Mesothelial cell of epicardium (in vitro differentiated cells): Measurements from ENCODE around the gene CABCOCO1. TPM values are rescaled to one million over a fixed set of nuclear protein-coding genes. Genes with fewer than 3 reads are reported as not detected.
A peak's percentile ranks its signal among the peaks of the same experiment; 100 is the strongest.

ENCODE experiments used
- DNase-seq, 2 experiments: peaks; one replicate each; pipeline ENCODE4 v3.0.0; 2021; ENCODE audit warnings: low spot score in 2 of 2; ENCODE audit not compliant: unreplicated experiment in 2 of 2
- H3K27ac Mint-ChIP-seq: 2 replicates; pipeline ENCODE4 v1.8.0; 2021; ENCODE audit warnings: mixed read lengths
- H3K27me3 Mint-ChIP-seq: 2 replicates; pipeline ENCODE4 v1.8.0; 2021; ENCODE audit warnings: low read depth, mixed read lengths
- H3K36me3 Mint-ChIP-seq: 2 replicates; pipeline ENCODE4 v1.8.0; 2021; ENCODE audit warnings: mixed read lengths
- H3K4me1 Mint-ChIP-seq: 2 replicates; pipeline ENCODE4 v1.8.0; 2021; ENCODE audit warnings: mixed read lengths
- H3K4me3 Mint-ChIP-seq: 2 replicates; pipeline ENCODE4 v1.8.0; 2021; ENCODE audit warnings: mild to moderate bottlenecking, moderate library complexity, mixed read lengths
- H3K9me3 Mint-ChIP-seq: 2 replicates; pipeline ENCODE4 v1.8.0; 2021; ENCODE audit warnings: mixed read lengths
- CTCF ChIP-seq: fragments of 200-600 bp; sonication (generic); IDR thresholded peaks from one replicate; pipeline ENCODE4 v1.5.0; 2021; ENCODE audit warnings: antibody characterized with exemption; ENCODE audit not compliant: unreplicated experiment
- total RNA-seq: library from RNA; stranded (reverse); gene quantifications from 3 replicates; pipeline ENCODE4 v1.2.1, GENCODE V29; 2021

Gene CABCOCO1
- total RNA-seq, 1 donor from 2014 or later, result 2.5 TPM

GRCh38 chr10:61634746-61635145 is 28.0 kb upstream of the CABCOCO1 start:
- Mint-ChIP-seq H3K9me3 (no peaks in the 10 kb centered on the region), H3K27me3 (no peaks in the 10 kb centered on the region), H3K4me3 (no peak overlapping the region), H3K4me1 (peaks cover 11% of the 10 kb centered on the region), H3K27ac (no peak overlapping the region), H3K36me3 (no peaks in the 10 kb centered on the region)
- no peak for DNase-seq
- TF ChIP-seq CTCF, result no peak

- peaks cover 12% of the 10 kb centered on the region for H3K4me1 Mint-ChIP-seq
- no peaks in the 10 kb centered on the region for H3K9me3 Mint-ChIP-seq
- H3K36me3 Mint-ChIP-seq, result no peaks in the 10 kb centered on the region
- no peak for DNase-seq
- no peak for TF ChIP-seq CTCF
- H3K27ac Mint-ChIP-seq, result no peak overlapping the region
- no peak overlapping the region for H3K4me3 Mint-ChIP-seq
- H3K27me3 Mint-ChIP-seq, result no peaks in the 10 kb centered on the region
Measured at GRCh38 chr10:61635471-61635870, 27.3 kb upstream of the CABCOCO1 start.

GRCh38 chr10:61635932-61636331 is 26.8 kb upstream of the CABCOCO1 start:
- Mint-ChIP-seq H3K36me3 (no peaks in the 10 kb centered on the region), H3K27me3 (no peaks in the 10 kb centered on the region), H3K27ac (no peak overlapping the region), H3K4me1 (peaks cover 13% of the 10 kb centered on the region), H3K9me3 (no peaks in the 10 kb centered on the region), H3K4me3 (no peak overlapping the region)
- TF ChIP-seq CTCF, result no peak
- no peak for DNase-seq

DNA sequence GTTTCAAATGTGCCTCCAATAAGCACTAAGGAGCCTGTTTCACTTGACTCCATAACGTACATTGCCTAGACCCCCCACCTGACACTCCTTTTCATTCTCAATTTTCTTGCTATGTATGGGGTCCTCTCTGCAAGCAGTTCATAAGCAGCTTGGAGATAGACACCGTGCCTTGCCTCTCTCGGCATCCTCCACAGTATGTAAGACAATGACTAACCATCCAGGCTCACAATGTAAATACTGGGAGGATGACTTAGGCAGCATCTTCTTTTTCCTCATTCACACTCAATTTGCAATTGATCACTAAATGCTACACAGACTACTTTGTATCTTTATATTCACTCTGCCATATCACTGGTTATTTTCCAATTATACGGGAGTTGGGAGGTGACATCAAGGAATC is 22.8 kb upstream of the CABCOCO1 start:
- no peak for DNase-seq
- H3K4me1 Mint-ChIP-seq, result peaks cover 37% of the 10 kb centered on the region
- no peaks in the 10 kb centered on the region for H3K27me3 Mint-ChIP-seq
- H3K27ac Mint-ChIP-seq, result no peak overlapping the region
- no peaks in the 10 kb centered on the region for H3K9me3 Mint-ChIP-seq
- no peak overlapping the region for H3K4me3 Mint-ChIP-seq
- TF ChIP-seq CTCF, result no peak
- H3K36me3 Mint-ChIP-seq, result no peaks in the 10 kb centered on the region

DNA sequence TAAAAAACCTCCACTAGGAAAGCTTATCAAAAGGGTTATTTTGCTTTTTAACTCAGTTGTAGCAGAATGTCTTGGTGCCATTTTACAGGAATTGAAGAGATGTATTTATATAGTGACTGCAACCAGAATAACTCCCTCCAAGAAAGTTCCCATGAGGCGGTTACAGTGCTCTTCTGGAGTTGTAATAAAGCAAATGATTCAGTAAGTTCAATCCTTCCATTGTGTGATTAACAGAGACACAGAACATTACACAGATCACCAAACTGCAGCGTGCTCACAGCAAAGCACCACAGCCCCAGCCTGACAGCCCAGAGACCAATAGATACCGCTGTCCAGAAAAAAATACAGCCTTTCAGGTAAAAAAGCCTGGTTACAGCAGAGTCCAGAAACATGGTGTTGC is 21.9 kb upstream of the CABCOCO1 start:
- no peaks in the 10 kb centered on the region for H3K27me3 Mint-ChIP-seq
- TF ChIP-seq CTCF, result no peak
- no peaks in the 10 kb centered on the region for H3K36me3 Mint-ChIP-seq
- H3K4me1 Mint-ChIP-seq, result peaks cover 39% of the 10 kb centered on the region
- no peak overlapping the region for H3K27ac Mint-ChIP-seq
- no peak for DNase-seq
- no peaks in the 10 kb centered on the region for H3K9me3 Mint-ChIP-seq
- H3K4me3 Mint-ChIP-seq, result no peak overlapping the region

- Mint-ChIP-seq H3K4me3 (no peak overlapping the region), H3K4me1 (peaks cover 39% of the 10 kb centered on the region), H3K27ac (peak overlapping the region; percentile 35), H3K36me3 (no peaks in the 10 kb centered on the region), H3K27me3 (no peaks in the 10 kb centered on the region), H3K9me3 (no peaks in the 10 kb centered on the region)
- DNase-seq, result no peak
- TF ChIP-seq CTCF, result no peak
Measured at GRCh38 chr10:61642150-61642571, 20.6 kb upstream of the CABCOCO1 start.
